ENCODE measurements around the gene PPP1R3G. TPM values are rescaled to one million over a fixed set of nuclear protein-coding genes. Genes with fewer than 3 reads are reported as not detected.

The PPP1R3G gene
- total RNA-seq, 1 experiment from 2014 or later = not detected

DNA sequence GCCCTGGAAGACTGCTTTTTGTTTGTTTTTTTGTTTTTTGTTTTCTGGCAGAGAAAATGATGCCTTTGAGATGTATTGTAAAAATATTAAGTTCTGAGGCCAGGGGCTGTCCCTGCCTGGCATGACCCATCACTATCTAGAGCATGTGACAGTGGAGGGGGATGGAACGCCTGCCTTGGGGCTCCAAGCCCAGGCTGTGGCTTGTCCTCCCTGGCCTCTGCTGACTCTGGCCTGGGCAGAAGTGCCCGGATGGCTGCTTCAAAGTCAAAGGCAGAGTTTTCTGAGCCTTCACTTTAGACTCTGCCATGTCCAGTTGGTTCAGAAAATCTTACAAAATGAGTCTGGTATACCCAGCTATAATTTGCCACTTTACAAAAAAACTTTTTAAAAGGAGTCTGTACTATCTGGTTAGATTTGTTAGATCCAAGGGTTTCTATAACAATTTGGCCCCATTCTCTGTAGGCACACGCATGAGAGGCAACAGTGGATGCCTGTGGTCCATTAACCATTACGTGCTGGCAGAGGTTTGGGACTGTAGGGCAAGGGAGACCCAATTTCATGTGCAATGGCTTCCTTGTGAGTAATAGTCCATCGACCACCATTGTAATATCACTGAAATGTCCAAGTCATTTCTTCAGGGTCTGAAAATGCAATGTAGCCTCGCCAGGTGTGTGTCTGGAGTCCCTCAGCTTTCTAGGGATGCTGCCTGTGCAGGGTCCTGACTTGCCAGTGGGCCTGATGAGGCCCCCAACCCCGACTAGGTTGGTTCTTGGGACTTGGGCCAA lies 8.3 kb downstream of the PPP1R3G start:
- Histone ChIP-seq H3K18ac (ENCODE audit: insufficient read length, low read depth, low read length) (no peak overlapping the region), H3K79me2 (ENCODE audit: insufficient read depth, low read length) (no peaks in the 10 kb centered on the region), H4K8ac (replicated peaks; ENCODE audit: insufficient read length, low read depth, low read length) (no peak overlapping the region), H2AFZ (ENCODE audit: low read length) (no peak overlapping the region), H3K9ac (ENCODE audit: extremely low read depth, insufficient read length, low read length) (no peak overlapping the region), H3K27ac (ENCODE audit: insufficient read length, low read depth, low read length) (no peak overlapping the region), H3K79me1 (ENCODE audit: insufficient read depth, low read depth, low read length, poor library complexity, severe bottlenecking) (no peaks in the 10 kb centered on the region), H3K56ac (ENCODE audit: insufficient read length, low read depth, low read length) (no peak overlapping the region), H3K23ac (ENCODE audit: insufficient read length, low read depth, low read length) (no peak overlapping the region), H2BK20ac (ENCODE audit: low read depth, low read length, poor library complexity, severe bottlenecking) (no peak overlapping the region), H3K4me2 (ENCODE audit: insufficient read depth, insufficient read length, low read length) (no peak overlapping the region), H3K23me2 (ENCODE audit: insufficient read length, low read depth, low read length, poor library complexity, severe bottlenecking) (no peaks in the 10 kb centered on the region), H3K27me3 (ENCODE audit: insufficient read depth, low read length) (no peaks in the 10 kb centered on the region), H2BK15ac (ENCODE audit: low read depth, low read length) (no peak overlapping the region), H4K5ac (ENCODE audit: insufficient read length, low read depth, low read length) (no peak overlapping the region), H3K4me1 (ENCODE audit: insufficient read depth, low read length) (no peaks in the 10 kb centered on the region), H3T11ph (ENCODE audit: low read length) (no peak overlapping the region), H3K9me3 (ENCODE audit: control insufficient read depth, low read depth, low read length) (no peaks in the 10 kb centered on the region), H2BK5ac (ENCODE audit: insufficient read length, low read length) (no peak overlapping the region), H2BK120ac (ENCODE audit: low read depth, low read length, poor library complexity, severe bottlenecking) (no peak overlapping the region), H3K14ac (ENCODE audit: insufficient read depth, low read length) (no peak overlapping the region), H3K4ac (ENCODE audit: low read depth, low read length) (no peak overlapping the region), H4K91ac (ENCODE audit: insufficient read length, low read depth, low read length) (no peak overlapping the region), H4K20me1 (ENCODE audit: control insufficient read depth, insufficient read depth, insufficient read length) (no peaks in the 10 kb centered on the region), H2AK5ac (ENCODE audit: insufficient read length, low read length) (no peak overlapping the region), H2BK12ac (ENCODE audit: insufficient read length, low read depth, low read length) (no peak overlapping the region)
- H3K36me3 Mint-ChIP-seq (ENCODE audit: insufficient read depth in 1 of 3, low read depth in 3 of 3) = no peaks in the 10 kb centered on the region
- no peak overlapping the region for H3K27ac Mint-ChIP-seq
- no peaks in the 10 kb centered on the region for H3K9me3 Mint-ChIP-seq
- H3K4me3 Mint-ChIP-seq = no peak overlapping the region
- no peaks in the 10 kb centered on the region for H3K4me1 Mint-ChIP-seq
- TF ChIP-seq, protein P1, sequence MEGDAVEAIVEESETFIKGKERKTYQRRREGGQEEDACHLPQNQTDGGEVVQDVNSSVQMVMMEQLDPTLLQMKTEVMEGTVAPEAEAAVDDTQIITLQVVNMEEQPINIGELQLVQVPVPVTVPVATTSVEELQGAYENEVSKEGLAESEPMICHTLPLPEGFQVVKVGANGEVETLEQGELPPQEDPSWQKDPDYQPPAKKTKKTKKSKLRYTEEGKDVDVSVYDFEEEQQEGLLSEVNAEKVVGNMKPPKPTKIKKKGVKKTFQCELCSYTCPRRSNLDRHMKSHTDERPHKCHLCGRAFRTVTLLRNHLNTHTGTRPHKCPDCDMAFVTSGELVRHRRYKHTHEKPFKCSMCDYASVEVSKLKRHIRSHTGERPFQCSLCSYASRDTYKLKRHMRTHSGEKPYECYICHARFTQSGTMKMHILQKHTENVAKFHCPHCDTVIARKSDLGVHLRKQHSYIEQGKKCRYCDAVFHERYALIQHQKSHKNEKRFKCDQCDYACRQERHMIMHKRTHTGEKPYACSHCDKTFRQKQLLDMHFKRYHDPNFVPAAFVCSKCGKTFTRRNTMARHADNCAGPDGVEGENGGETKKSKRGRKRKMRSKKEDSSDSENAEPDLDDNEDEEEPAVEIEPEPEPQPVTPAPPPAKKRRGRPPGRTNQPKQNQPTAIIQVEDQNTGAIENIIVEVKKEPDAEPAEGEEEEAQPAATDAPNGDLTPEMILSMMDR (conservative IDR thresholded peaks at IDR 0.05) = no peak
- no CpG with 5 or more reads among the region's 7 CpGs for WGBS (ENCODE audit: extremely low coverage, insufficient read length, low lambda C conversion rate)
- no peak for DNase-seq
- peaks cover 33% of the 10 kb centered on the region for H3K27me3 Mint-ChIP-seq (ENCODE audit: low read depth)
